GM18867 (cell line): ENCODE results near the gene ZNRF2.

Source experiments
- ATAC-seq: cut with Tn5 transposase; IDR thresholded peaks from one replicate; pipeline ENCODE4 v1.9.1; 2021; ENCODE audit warnings: mild to moderate bottlenecking, moderate library complexity; ENCODE audit not compliant: unreplicated experiment

Gene ZNRF2

GRCh38 chr7:30403477-30403876 is 119.1 kb downstream of the ZNRF2 start:
- no peak for ATAC-seq

DNA sequence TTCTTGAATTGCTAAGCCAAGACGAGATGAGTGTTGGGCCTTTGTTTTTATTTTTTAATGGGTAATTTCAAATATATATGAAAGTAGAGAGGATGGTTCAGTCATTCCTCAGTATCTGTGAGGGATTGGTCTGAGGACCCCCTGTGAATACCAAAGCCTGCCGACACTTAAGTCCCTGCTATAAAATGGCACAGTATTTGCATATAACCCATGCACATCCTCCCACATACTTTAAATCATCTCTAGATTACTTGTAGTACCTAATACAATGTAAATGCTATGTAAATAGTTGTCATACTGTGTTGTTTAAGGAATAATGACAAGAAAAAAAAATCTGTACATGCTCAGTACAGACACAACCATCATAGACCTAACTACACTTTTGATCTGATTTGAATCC is 120.8 kb downstream of the ZNRF2 start:
- ATAC-seq = no peak

GRCh38 chr7:30406664-30407425 is 122.4 kb downstream of the ZNRF2 start:
- ATAC-seq = no peak

GRCh38 chr7:30411173-30411572 is 126.8 kb downstream of the ZNRF2 start:
- no peak for ATAC-seq

DNA sequence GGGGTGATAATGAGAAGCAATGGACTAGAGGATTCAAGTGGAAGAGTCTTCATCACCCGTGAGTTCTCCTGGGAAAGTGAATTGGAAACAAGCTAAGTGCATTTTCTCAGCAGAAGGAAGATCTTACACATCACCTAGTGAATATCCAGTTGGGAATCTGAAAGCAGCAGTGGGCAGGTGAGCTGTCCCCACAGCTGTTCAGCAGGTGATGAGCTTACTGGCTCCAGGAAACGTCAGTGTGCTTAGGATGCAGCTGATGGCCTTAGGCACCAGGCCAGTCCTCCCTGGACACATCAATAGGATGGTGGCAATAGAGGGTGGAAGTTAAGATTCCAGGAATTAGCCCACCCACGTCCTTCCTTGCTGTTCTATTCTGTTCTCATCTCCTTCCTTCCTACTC is 127.5 kb downstream of the ZNRF2 start:
- ATAC-seq = no peak

DNA sequence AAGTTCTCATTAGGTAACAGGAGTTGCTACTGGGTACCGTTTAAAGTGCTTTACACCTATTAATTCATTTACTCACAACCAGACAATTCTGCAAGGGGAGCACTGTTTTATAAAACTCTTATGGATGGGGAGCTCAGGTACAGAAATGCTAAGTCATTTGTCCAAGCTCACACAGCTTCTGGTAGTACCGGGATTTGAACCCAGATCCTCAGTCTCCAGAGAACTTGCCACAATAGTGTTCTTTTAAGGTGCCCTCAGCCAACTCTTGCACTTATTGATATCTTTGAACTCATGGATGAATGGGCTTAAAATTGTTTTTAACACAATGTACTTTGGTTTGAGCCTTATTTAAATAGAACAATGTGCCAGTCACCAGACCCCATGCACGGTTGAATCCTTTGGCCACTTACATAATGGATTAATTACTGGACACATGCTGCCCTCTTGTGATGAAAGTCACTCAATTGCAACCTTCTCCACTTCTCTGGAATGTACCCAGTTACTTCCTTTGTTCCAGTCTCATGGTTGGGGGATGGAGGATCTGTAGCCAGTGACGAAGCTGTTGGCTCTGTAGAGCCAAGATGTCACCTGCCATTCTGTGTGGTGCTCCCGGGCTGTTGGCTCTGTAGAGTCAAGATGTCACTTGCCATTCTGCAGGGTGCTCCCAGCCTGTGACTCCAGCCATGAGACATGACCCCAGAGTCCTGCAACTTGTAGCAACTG is 128.5 kb downstream of the ZNRF2 start:
- ATAC-seq = no peak

DNA sequence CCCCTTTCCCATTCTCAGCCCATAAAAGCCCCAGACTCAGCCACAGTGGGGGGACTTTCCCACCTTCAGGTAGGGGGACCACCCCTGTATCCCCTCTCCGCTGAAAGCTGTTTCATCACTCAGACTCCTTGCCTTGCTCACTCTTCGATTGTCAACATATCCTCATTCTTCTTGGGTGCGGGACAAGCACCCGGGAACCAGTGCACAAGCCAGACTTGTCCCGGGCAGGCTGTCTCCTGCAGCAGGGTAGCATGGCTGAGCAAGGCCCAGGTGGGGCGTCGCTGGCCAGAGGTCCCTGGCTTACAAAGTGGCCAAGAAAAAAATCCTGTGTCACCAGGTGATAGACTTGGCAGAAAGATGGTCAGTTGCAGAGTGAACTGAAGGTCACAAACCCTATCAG is 129.5 kb downstream of the ZNRF2 start:
- no peak for ATAC-seq
